GM21447 (cell line): Measurements from ENCODE around the gene TRAF5.

Experiments
- ATAC-seq: cut with Tn5 transposase; IDR thresholded peaks from one replicate; pipeline ENCODE4 v1.9.1; 2021; ENCODE audit not compliant: unreplicated experiment

TRAF5 gene

DNA sequence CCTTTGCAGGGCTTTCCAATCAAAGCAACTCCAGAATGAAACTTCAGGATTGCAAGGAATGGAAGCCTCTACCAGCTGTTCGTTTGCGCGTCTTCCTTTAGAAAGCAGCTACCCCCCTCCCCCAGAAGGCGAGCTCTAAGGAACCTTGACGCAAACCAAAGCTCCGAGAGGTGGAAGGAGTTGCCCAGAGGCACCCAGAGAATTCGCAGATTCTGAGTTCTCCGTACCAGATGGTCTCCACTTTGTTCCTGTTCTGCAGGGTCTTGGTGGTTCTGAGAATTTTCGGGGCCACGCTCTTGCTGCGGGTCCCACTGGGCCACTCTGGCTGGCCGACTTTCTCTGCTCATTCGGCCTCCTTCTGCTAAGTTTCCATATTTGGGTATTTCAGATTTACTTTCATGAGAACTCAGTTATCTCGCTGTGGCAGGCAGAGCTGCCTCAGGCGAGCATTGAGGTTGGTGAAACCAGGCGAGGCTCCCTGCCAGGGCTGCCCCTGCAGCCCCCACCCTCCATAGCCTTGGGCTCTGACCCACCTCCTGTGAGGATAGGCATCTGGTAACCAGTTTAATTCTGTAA lies 801 bp downstream of the TRAF5 start:
- ATAC-seq: peak; percentile 34

DNA sequence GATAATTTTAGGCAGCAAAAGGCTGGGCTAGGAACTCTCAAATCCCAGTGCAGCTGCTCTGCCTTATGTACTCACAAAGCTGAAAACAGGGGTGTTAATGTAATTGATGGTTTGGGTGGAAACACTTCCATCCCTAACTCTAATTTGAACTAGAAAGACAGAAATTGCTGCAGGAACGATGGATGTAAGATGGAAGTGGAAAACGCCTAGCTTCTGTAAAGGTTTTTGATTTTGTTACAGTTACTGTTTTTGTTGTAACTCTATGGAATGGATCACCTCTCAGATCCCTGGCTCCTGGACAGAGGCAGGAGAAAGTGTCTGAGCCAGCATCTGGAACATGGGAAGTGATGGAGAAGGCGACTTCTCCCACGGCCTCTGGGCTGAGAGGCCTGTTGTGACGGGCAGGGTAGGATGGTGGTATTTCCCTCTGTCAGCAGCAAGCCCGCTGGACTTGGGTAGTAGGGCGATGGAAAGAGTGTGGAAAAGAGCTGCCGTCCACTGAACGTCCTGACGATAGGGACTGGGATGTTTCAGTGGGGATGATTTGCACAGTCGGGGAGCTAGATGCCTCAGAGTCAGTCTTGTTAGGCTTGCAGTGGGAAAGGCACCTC lies 1.6 kb downstream of the TRAF5 start:
- ATAC-seq: no peak

DNA sequence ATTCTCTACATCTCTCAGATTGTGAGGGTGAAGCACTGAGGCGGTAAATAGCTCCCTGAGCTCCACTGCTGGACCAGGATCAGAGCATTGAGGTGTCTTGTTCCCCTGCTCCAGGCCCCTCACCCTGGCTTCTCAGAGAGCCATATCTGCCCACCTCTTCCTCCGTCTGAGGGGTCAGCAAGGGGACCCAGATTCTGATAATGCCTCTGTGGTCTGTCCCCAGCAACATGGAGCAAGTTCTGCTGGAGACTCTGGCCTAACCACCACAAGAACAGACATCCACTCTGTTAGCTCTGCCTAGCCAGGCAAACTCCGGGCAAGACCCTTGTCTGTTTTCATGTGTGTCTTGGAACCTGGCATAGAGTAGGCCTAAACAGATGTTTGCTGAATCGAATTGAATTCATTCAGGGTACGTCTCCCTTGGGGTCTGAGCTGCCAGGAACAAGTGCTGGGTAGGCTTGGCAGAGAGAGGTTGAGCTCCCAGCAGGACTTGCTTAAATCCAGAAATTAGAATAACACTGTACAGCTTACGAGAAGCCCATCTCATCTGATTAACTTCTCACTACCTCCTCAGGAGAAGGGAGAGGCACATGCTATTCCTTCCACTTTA lies 2.3 kb downstream of the TRAF5 start:
- no peak for ATAC-seq

DNA sequence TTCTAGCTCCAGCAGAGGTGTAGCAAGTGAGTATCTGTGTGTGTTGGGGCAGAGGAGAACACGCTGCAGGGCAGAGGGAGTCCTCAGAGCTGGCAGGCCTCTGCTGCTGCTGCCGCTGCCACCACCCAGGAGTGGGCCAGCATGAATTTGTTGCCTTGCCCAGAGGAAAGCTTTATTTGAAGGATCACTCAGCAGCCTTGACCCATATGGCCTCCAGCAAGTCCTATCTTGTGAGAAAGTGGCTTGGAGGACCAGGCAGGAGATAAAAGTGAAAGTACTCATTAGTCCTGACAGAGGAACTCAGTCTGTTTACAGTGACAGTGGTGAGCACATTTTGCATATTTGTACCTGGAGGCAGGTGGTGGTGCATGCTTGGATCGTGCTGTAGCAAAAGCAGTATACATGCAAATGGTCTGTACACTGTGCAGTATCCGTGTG lies 3.1 kb downstream of the TRAF5 start:
- ATAC-seq: peak; percentile 52

DNA sequence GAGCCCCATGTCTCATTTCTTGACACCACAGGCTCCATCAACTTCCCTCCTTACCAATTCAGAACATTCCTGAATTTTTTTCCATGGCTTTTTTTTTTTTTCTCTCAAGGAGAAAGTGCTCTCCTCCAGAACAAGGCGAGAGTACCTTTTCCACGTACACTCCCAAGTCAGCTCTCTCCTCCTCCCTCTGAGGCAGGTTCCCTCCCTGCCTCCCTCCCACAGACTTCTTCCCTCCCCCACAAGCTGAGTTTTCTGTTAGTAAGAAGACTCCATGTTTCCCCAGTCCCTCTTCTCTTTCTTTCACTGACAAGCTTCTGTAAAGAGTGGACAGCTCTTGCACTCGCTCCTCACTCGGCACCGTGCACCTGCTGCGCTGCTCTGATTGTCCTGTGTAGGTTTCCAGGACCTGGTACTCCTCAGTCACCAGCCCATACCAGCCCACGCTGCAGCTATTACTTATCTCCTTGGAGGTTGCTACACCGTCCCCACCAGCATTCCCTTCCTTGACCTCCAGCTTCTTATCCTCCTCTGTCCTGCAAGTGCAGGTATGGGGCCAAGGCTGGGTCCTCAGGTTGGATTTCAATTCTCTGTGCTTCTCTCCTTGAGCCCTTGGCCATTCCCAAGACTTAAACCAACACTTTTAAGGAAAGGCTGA lies 3.8 kb downstream of the TRAF5 start:
- no peak for ATAC-seq

DNA sequence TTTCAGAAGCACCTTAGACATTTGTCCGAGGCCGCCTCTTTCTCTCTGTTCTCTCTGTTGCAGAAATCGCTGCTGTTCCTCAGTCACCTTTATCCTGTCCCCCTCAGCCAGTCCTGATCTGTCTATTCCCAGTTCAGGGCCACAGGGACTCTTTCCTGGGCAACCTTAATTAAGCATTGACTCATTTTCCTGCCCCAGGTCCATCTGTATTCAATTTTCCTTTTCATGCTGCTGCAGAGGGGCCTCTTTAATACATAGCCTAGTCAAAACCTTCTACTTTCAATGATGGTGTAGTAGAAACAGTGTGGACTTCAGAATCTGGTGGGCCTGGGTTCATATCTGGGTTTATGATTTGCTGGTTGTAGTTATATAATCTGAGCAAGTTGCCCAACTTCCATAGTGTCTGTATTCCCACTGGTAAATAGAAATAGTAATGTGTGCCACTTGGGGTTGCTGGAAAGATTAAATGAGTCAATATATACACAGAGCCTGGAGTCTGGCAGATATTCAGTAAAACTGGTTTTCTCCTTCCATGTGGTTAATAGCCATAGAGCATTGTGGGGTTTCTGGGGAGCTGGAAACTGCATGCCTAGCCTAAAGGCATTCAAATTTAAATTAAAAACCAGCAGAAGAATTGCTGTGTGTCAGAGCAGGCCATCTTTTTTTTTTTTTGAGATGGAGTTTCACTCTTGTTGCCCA lies 4.5 kb downstream of the TRAF5 start:
- no peak for ATAC-seq

DNA sequence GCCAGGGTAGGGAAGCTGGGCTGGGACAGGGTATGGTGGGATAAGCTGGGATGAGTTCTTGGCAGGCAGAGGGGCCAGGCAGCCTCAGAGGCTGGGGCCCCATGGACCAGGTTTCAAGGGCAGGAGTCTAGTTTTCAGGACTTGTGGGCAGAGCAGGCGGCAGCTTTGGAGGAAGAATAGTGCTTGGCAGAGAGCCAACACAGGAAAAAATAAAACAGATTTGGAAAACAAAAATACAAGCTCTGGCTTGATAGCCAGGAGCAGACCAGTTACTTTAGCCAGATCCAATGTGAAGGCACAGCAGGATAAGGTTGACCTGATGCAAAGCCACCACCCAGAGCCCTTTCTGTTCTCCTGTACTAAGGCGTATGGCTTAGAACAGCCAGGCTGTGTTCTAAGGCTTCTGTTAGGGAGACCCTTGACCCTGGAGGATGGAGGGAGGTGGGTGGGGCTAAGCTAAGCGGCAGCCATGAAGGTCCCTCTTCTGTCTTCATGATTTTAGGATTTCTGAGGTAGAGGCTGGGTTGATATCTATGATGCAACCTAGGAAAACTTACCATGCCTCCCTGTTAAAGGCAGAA lies 5.5 kb downstream of the TRAF5 start:
- ATAC-seq: no peak

DNA sequence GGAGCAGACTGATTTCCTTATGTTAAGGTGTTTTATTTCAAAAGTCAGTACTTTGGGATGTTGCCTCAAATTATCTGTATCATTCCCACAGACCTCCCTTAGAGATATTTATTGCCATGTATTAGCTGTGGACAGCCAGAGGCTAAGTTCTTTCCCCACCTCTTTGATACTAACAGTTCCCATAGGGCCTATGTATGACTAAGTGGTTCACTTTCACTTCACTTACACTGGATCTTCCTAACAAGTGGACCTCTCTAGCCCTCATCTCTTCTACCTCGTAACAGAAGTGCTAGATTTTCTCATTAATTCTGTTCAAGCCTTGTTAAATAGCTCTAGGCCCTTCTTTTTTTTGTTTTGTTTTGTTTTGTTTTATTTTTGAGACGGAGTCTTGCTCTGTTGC lies 6.2 kb downstream of the TRAF5 start:
- no peak for ATAC-seq

DNA sequence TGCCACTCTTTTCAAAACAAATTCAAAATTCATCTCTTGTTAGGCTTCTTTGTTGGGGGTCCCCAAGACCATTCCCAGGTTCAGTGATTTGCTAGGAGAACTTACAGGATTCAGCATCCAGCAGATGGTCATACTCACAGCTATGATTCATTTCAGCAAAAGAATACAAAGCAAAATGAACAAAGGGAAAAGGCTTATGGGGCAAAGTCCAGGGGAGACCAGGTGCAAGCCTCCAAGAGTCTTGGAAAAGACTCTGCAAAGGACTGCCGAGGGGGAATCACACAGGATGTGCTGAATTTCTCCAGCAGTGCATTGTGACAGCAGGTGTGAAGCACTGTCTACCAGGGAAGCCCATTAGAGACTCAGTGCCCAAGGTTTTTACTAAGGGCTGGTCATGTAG lies 7.3 kb downstream of the TRAF5 start:
- ATAC-seq: no peak

DNA sequence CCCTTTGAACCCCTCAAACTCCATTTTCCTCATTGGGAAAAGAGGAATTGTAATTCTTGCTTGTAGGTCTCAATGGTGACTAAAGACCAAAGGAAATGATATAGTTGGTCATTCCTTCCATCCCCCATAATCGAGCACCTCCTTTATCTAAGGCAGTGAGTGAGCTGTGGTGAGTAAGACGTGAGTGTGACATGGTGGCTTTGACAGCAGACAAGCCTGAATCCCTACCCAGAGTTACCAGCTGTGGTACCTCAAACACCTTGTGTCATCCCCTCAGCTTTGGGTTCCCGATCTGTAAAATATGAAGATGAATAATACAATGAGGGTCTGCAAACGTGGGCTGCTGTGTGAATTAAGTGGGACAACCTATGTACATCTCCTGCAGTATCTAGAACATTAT lies 8.4 kb downstream of the TRAF5 start:
- no peak for ATAC-seq

DNA sequence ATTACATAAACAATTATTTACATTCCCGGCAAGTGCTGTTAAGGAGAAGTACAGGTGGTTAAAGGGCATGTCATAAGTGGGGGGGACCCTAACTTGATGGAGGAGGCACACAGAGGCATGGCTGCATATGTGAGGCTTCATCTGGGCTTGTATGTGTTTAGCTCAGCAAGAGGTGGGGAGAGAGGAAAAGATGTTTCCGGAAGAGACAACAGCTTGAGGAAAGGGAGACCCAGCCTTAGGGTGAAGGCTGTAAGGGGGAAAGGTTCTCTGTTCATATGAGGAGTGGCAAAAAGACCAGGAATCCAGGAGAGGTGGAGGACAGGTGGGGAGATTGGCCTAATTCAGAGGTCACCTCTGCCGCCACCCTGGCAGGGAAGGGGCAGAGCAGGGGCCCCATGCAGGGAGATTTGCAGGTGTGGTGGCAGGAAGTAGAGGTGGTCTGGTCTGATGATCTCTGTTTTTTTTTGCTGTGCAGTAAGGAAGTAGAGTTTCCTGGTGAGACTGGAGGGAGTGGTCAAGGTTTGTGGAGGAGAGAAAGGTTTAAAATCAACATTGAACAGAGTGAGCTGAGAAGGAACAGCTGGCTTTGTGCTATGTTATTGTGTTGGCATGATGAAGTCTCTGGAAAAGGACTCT lies 9.0 kb downstream of the TRAF5 start:
- ATAC-seq: peak; percentile 95

DNA sequence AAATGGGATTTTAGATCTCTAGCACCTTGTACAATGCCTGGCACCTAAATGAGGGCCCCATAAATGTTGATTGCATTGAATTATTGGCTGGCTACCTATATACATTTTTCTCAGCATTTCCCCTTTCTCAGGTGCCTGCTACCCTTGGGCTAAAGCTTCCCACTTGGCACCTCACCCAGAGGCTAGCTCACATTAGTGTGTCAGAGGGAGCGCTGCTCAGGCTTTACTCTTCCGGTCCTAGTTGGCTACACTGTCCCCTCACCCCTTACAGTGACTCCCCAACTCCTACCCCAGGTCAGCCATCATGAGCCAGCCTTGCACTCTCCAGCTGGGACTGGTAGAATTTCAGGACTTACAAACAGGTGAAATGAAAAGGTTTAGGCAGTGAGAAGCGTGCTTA lies 9.5 kb downstream of the TRAF5 start:
- ATAC-seq: peak; percentile 23

DNA sequence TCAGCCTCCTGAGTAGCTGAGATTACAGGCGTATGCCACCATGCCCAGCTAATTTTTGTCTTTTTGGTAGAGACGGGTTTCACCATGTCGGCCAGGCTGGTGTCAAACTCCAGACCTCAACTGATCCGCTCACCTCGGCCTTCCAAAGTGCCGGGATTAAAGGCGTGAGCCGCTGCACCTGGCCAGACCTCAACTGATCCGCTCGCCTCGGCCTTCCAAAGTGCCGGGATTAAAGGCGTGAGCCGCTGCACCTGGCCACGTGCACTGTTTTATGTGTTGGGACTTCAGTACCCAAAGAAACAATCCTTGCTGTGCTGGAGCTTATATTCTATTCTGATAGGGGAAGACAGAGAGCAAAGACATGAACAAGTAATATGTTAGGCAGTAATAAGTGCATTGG lies 10.1 kb downstream of the TRAF5 start:
- no peak for ATAC-seq

DNA sequence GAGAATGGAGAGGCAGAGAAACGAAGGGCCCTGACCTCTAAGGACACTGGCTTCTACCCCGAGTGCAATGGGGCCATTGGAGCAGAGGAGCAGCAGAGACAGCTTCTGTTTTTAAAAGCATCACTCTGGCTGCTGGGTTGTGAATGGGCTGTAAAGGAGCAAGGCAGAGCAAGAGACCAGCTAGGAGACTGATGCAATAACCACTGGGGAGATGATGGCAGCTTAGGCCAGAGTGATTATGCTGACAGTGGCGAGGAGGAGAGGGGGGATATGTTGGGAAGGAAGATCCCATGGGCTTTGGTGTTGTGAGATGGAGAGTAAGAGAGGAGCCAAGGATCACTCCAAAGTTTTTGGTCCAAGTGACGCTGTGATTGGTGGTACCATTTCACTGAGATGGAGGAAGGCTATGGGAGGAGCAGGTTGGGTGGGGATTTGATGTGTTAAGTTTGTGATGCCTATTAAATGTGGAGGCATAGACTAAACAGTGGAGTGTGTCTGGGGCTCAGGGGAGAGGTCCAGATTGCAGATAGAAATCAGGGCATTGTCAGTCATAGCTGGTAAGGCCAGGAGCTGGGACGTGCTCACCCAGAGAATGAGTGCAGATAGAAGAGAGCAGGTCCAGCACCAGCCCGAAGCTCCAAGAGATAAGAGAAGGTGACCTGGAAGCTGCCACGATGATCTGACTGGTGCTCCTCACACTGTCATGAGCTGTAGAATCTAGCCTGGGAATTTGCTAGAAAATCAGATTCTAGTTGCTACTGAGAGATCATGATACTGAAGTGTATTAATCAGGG lies 11.0 kb downstream of the TRAF5 start:
- ATAC-seq: no peak

DNA sequence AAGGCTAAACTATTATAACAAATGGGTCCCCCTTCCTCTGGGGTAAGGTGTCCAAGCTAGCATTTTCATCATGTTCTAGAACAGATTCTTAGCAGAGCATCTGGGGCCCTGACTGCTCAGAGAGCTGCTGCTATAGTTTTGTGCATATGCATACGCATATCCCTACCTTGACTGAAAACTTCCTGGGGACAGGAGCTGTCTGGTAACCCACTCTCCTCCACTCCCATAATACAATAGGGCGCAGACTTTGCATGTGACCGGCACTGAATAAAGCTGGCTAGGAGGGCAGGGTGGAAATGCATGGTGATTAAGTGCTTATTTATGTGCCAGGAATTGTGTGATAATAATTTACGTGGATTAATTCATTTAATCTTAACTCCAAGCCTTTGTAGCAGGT lies 11.6 kb downstream of the TRAF5 start:
- ATAC-seq: no peak

DNA sequence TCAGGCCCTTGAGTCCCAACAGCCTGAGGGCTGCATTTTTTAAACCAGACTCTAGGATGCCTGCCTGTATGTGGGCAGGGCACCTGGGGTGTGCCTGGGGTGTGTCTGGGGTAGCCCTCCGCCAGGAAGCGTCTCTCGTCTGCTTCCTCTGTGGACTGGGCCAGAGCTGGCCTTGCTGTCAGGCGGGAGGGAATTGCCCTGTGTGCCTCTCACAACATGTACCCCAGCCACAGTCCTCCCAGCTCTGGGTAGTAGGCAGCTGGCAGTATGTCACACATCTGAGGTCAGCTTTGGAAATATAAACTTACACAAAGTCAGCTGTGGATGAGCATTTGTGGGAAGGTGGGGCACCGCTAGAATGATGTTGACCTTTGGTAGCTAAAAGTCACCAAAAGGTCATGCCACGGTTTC lies 13.0 kb downstream of the TRAF5 start:
- ATAC-seq: no peak

DNA sequence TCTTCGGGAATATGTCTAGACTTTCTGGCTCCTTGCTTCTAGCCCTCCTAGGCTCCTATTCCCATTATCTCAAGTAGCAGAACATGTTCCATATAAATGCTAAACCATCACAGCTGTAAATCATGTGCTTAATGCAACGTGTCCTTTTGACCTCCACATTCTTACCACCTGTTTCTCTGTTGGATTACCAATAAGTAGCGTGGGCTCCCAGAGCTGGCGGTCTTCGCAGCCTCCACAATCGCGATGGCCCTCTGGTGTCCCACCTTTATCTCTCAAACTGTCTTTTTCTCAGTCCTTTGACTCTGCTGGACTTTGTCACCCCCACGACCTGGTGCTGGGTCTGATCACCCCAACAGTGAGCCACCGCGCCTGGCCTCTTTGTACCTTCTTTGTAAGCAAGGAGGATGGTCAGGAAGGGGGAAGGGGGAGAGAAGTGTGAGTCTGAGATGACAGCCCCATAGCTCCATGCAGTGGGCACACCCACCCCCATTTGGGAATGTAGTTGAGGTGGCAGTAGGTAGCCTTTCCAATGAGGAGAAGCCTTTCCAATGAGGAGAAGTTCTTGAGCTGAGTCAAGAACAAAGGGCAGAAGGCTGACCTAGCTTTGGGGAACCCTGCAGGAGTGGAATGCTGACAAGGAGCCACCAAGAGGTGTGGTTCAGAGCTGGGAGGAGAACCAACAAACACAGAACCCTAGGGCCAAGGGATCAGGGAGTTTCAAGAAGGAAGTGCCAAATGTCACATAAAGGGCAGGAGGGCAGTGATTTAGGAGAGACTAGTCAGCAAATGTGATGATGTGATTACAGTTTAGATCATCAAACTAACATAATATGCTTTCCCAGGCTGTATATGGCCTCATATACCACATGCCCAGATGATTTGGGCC lies 14.2 kb downstream of the TRAF5 start:
- ATAC-seq: no peak

DNA sequence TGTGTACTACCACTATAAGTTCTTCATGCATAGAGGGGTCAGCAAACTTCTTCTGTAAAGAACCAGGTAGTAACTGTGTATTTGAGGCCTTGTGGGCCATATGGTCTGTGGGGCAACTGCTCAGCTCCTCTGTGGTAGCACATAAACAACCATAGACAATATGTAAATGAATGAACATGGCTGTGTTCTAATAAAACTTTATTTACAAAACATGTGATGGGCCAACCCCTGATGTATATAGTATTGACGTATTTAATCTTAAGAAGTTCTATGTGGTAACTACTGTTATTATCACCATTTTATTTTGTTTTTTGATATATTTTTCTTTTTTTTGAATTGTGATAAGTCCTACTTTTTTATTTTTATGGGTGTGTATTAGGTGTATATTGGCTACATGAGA lies 15.4 kb downstream of the TRAF5 start:
- ATAC-seq: no peak

DNA sequence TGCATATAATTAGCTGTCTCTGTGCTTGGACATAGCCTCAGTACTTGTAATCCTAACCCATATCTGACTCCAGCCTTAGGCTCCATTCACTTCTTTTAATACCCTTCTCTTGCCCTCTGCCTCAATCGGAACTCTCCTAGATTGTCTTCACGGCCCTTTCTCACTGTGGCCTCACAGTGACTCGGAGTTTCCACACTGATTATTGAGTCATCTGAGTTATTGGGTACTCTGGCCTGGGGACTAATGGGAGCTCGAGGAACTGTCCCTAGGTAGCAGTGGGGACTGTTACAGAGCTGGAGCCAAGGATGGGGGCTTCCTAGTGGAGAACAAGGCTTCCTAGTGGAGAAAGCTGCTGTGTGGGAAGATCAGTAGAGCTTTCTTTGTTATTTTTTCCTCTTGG lies 17.0 kb downstream of the TRAF5 start:
- no peak for ATAC-seq
